GM18909 (cell line): ENCODE measurements around the gene SLC35F4.
A peak's percentile ranks its signal among the peaks of the same experiment; 100 is the strongest.

ENCODE experiments used
- ATAC-seq: cut with Tn5 transposase; IDR thresholded peaks from one replicate; pipeline ENCODE4 v1.9.1; 2021; ENCODE audit warnings: mild to moderate bottlenecking; ENCODE audit not compliant: unreplicated experiment, poor library complexity

Gene SLC35F4

GRCh38 chr14:57851354-57851753 is 14.5 kb downstream of the SLC35F4 start:
- ATAC-seq: no peak

GRCh38 chr14:57848786-57849185 is 17.1 kb downstream of the SLC35F4 start:
- no peak for ATAC-seq

DNA sequence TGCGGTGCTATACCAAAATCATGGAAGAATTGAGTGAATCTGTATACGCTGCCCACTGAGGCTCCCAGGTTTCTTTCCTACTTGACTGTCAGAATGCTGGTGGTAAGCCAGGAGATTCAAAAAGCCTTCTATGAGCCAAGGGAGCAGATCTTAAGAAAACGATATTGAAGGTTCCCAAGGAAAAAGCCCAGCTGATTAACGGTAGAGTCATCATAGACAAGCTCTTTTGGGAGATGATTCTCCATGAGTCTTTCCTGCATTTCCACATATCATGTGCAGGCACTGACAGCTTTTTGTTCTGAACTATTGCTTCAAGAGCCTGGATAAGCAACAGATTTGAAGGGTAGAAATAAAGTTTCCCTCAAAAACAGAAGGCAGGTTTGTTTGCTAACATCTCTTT is 17.5 kb downstream of the SLC35F4 start:
- no peak for ATAC-seq

DNA sequence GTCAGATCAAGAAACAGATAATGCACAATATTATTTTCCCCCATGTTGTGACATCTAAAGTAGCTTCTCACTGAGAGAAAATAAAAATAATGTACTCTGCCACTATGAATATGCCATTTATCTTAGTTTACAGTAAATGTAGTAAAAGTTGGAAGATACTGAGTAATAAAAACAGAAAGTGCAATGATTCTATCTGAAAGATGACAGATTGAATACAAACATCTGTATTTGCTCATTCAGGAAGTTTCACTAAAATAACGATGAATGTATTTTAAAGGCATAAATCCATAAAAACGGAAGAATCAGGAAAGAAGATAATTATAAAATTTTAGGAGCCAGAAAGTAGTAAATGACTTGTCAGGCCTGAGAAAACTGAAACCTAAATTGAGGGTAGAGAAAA is 18.2 kb downstream of the SLC35F4 start:
- ATAC-seq: no peak

GRCh38 chr14:57847096-57847495 is 18.8 kb downstream of the SLC35F4 start:
- ATAC-seq: no peak

DNA sequence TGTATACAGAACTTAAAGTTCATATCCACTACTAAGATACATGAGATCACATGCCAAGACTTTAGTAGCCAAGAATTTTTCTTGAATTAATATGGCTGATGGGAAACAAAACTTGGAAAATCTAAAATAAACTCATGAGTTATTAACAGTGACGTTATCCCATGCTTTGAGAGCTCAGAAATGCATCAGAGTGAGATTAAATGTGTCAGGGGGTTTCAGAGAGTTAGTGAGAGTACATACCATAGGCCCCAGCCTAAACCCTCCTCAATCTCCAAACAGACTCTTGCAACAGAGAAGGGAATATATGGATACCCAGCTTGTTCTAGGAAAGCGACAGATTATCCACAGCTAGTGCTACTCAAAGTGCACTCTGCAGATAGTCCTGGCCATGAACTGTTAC is 19.3 kb downstream of the SLC35F4 start:
- no peak for ATAC-seq

- ATAC-seq: no peak
Measured at GRCh38 chr14:57845802-57846531, 19.9 kb downstream of the SLC35F4 start.

GRCh38 chr14:57845316-57845715 is 20.6 kb downstream of the SLC35F4 start:
- no peak for ATAC-seq

DNA sequence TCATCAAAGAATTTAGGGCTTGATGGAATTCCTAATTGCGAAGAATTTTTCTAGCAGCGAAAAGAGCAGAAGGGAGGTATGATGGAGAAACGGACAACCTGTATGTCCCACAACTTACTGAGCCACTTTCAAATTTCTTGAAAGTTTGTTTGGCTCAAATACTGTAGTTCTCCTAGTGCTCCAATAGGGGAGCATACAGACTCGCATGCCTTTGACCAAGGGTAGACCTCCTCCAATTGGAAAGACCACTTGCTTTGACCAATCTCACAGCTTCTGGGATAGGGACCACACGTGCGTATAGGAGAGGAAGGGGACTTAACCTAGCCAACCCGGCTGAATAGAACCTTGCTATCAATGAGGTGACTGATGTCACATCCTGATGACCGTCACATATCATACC is 28.6 kb downstream of the SLC35F4 start:
- no peak for ATAC-seq

GRCh38 chr14:57835766-57836165 is 30.1 kb downstream of the SLC35F4 start:
- no peak for ATAC-seq

DNA sequence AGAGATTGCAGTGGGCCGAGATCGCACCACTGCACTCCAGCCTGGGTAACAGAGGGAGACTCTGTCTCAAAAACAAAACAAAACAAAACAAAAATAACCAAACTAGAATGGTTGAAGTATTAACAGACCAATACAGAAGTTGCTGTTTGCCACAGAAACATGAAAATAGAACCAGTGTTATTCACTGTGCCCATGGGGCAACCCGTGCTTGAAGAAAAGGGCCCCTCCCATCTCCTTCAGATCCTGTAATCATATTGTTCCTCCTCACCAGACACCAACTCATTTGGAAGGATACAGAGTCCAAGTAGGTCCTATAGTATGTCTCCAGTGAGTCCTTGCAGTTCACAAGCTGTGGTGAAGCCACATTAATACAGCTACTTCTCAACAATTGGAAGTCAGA is 30.9 kb downstream of the SLC35F4 start:
- no peak for ATAC-seq

DNA sequence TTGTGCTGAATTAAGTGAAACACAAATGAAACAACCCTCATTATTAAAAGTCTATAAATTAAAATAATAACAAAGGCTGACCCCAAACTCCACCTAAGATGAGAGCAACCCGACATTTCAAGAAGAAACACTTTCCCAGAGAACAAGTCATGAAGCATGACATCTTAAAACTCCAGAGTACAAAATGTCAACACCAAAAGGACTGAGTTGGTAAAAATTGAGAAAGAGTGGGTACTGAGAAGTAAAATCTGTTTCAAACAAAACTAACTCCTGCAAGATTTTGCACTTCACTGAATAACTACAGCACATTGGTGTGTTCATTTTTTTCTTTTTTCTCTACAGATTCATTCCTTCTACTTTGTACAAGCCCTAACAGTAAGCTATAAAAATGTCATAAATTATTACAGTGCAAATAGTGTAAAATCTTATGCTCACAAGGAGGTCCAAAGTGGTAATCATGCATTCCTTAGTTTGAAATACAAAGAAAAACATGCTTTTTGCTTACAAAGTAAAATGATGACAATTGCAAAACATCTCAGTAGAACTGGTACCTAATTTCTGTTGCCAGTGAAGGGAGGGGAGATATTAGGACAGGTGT is 31.8 kb downstream of the SLC35F4 start:
- ATAC-seq: no peak

DNA sequence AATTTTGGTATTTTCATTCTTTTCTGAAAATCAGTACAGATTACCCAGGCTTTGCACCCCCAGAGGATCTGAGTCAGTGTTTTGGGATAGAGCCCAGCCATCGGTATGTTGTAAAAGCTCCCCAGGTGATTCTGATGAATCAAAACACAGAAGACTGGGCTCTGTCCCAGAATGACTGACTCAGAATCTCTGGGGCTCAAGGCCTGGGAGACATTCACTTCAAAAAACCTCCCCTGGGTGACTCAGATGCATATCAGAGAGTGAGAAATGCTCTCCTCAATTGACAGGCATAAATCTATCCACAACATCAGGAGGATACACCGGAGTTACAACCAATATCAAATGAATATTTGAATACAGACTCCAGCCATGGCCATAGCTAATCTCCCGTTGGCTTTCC is 32.6 kb downstream of the SLC35F4 start:
- ATAC-seq: no peak

DNA sequence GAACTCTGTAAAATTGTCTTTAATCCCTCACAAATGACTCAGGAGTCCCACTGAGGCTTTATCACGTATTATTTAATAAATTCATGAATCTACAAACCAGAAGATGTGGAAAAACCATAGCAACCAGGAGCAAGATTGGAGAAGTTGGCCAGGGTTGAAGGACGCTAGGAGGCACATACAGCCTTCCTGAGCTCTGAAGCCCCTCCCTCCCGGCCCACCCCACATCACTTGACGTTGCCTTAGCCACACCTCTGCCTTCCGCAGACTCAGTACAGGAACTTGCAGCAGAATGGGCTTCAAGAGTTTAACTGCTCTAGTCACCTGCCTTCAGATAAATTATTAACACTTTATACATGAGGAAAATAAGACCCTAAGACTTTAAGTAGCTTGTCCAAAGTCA is 33.9 kb downstream of the SLC35F4 start:
- ATAC-seq: peak; percentile 57

GRCh38 chr14:57828713-57829112 is 37.2 kb downstream of the SLC35F4 start:
- ATAC-seq: no peak

DNA sequence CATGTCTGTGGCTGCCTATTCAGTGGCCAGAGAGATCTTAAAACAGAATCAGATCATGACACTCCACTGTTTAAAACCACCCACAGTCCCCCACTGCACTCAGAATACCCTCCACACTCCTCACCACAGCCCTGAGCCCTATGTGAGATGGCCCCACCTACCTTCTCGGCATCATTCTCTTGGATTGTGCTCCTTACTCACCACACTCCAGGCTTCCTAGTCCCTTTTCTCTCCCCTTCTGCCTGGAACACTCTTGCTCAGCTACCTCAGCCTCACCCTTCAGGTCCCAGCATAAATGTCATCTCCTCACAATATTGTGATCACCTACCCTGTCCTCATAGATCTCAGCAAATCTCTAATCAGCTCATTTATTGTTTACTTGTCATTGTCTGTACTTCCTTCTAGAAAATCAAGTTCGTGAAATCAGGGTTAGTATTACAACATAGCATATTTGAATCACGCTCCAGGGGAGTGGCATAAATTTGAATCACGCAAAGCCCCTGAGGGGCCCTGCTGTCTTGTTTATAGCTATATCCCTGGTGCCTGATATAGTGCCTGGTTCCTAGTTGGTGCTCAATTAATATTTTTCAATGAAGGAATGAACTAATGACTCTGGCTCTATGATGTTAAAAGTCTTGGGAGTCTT is 42.8 kb downstream of the SLC35F4 start:
- no peak for ATAC-seq

DNA sequence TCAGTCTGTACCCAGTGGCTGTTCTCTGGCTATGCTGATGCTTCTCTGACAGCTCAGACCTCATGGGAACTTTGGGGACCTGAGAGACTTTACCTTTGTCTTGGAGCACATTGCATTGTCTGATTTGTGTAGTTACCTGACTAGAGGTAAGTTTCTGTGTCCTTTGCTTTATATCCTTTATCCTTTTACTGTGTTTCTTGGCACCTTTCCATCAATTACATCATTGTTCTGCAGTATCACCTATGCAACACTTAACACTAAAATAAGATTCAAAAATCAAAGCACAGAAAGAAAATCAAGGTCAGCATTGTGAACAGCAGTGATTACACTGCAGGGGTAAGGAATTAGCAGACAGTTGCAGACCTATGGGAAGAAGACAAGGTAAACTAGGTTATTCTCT is 43.8 kb downstream of the SLC35F4 start:
- no peak for ATAC-seq

DNA sequence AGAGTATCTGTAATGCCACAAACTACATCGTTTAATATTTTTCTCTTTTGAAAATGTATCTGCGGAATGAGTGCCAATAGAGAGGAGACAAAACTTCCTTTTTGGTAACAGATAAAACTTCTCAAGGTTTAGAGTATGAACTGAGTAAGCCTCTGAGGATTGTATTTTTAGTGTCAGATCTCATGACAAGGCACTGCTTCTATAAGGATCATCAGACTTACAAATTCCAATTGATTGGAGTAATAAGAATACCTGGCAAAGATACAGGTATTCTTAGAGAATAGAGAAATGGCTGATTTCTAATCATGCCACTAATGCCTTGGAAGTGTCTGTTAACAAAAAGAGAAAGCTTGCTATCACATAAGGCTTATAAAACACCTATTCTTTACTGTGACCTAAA is 45.3 kb downstream of the SLC35F4 start:
- ATAC-seq: no peak

DNA sequence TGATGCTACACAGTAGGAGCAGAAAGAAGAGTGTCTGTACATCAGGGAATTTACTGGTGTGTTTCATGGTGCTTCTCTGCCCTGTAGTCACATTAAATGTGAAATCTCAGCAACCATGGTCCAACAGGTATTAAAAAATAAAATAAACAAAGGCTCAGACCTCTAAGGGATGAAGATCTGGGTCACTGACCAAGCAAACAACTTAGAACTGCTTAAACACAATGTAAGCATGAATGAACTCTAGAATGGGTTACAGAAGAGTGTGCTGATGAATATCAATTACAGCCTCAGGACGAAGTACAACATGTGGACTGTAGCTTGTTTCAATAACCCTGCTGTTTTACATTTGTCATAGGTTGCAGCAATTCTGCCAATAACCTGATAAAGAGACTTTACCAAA is 47.4 kb downstream of the SLC35F4 start:
- no peak for ATAC-seq

- ATAC-seq: peak; percentile 70
Measured at GRCh38 chr14:57816568-57817284, 49.2 kb downstream of the SLC35F4 start.

- ATAC-seq: no peak
Measured at GRCh38 chr14:57814726-57815125, 51.2 kb downstream of the SLC35F4 start.
